ENCODE measurements around the gene ZNF587. TPM values are rescaled to one million over a fixed set of nuclear protein-coding genes. Genes with fewer than 3 reads are reported as not detected.
A peak's percentile ranks its signal among the peaks of the same experiment; 100 is the strongest.

ZNF587 gene
- total RNA-seq, 1 donor from 2014 or later, result 30.8 TPM

GRCh38 chr19:57814505-57815246, 35.0 kb upstream of the ZNF587 start, which contains the start of gene ZNF552:
Gene ZNF552, minus strand, starts transcription at chr19:57814913. Its CDS starts 170 bp downstream, at chr19:57814743.
- Mint-ChIP-seq H3K27me3 (ENCODE audit: low read depth) (no peaks in the 10 kb centered on the region), H3K27ac (ENCODE audit: unreplicated experiment) (peak within 1 kb of the TSS; percentile 87), H3K4me1 (ENCODE audit: low read depth) (peaks cover 29% of the 10 kb centered on the region), H3K36me3 (ENCODE audit: low read depth) (peaks cover 5% of the 10 kb centered on the region), H3K9me3 (ENCODE audit: low read depth) (no peaks in the 10 kb centered on the region), H3K4me3 (ENCODE audit: unreplicated experiment) (peak within 1 kb of the TSS; percentile 94)
- DNase-seq (ENCODE audit: low spot score), result no peak
- no peak for TF ChIP-seq CTCF (IDR thresholded peaks at IDR 0.05)

GRCh38 chr19:57815247-57816075, 34.2 kb upstream of the ZNF587 start:
- H3K9me3 Mint-ChIP-seq (ENCODE audit: low read depth), result no peaks in the 10 kb centered on the region
- peak overlapping the region; percentile 94 for H3K4me3 Mint-ChIP-seq (ENCODE audit: unreplicated experiment)
- peak overlapping the region; percentile 87 for H3K27ac Mint-ChIP-seq (ENCODE audit: unreplicated experiment)
- peaks cover 36% of the 10 kb centered on the region for H3K4me1 Mint-ChIP-seq (ENCODE audit: low read depth)
- no peaks in the 10 kb centered on the region for H3K27me3 Mint-ChIP-seq (ENCODE audit: low read depth)
- DNase-seq (ENCODE audit: low spot score), result no peak
- peaks cover 3% of the 10 kb centered on the region for H3K36me3 Mint-ChIP-seq (ENCODE audit: low read depth)
- no peak for TF ChIP-seq CTCF (IDR thresholded peaks at IDR 0.05)

DNA sequence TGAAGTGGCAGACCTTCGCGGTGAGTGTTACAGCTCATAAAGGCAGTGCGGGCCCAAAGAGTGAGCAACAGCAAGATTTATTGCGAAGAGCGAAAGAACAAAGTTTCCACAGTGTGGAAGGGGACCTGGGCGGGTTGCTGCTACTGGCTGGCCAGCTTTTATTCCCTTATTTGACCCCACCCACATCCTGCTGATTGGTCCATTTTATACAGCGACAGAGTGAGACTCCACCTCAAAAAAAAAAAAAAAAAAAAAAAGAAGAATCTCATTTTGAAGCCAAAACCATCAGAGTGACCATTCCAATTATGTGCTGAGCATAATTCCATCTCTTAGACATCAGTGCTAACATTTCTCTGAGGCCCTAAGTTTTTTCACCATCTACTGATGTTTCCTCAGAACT, 33.0 kb upstream of the ZNF587 start:
- Mint-ChIP-seq H3K27ac (ENCODE audit: unreplicated experiment) (no peak overlapping the region), H3K27me3 (ENCODE audit: low read depth) (no peaks in the 10 kb centered on the region), H3K36me3 (ENCODE audit: low read depth) (peaks cover 6% of the 10 kb centered on the region), H3K9me3 (ENCODE audit: low read depth) (no peaks in the 10 kb centered on the region), H3K4me1 (ENCODE audit: low read depth) (peaks cover 44% of the 10 kb centered on the region), H3K4me3 (ENCODE audit: unreplicated experiment) (no peak overlapping the region)
- TF ChIP-seq CTCF (IDR thresholded peaks at IDR 0.05), result no peak
- DNase-seq (ENCODE audit: low spot score), result no peak

DNA sequence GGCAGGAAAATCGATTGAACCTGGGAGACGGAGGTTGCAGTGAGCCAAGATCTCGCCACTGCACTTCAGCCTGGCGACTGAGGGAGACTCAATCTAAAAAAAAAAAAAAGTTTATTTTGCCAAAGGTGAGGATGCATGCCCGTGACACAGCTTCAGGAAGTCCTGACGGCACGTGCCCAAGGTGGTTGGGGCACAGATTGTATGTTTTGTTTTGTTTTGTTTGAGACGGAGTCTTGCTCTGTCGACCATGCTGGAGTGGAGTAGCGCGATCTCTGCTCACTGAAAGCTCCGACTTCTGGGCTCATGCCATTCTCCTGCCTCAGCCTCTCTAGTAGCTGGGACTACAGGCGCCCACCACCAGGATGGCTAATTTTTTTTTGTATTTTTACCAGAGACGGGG, 31.7 kb upstream of the ZNF587 start:
- Mint-ChIP-seq H3K36me3 (ENCODE audit: low read depth) (peaks cover 6% of the 10 kb centered on the region), H3K4me3 (ENCODE audit: unreplicated experiment) (no peak overlapping the region), H3K27me3 (ENCODE audit: low read depth) (no peaks in the 10 kb centered on the region), H3K9me3 (ENCODE audit: low read depth) (no peaks in the 10 kb centered on the region), H3K4me1 (ENCODE audit: low read depth) (peaks cover 46% of the 10 kb centered on the region), H3K27ac (ENCODE audit: unreplicated experiment) (no peak overlapping the region)
- no peak for DNase-seq (ENCODE audit: low spot score)
- TF ChIP-seq CTCF (IDR thresholded peaks at IDR 0.05), result no peak

GRCh38 chr19:57818378-57818777, 31.3 kb upstream of the ZNF587 start:
- H3K27ac Mint-ChIP-seq (ENCODE audit: unreplicated experiment), result peak overlapping the region; percentile 96
- H3K4me3 Mint-ChIP-seq (ENCODE audit: unreplicated experiment), result peak overlapping the region; percentile 23
- TF ChIP-seq CTCF (IDR thresholded peaks at IDR 0.05), result no peak
- peaks cover 45% of the 10 kb centered on the region for H3K4me1 Mint-ChIP-seq (ENCODE audit: low read depth)
- no peaks in the 10 kb centered on the region for H3K9me3 Mint-ChIP-seq (ENCODE audit: low read depth)
- no peak for DNase-seq (ENCODE audit: low spot score)
- H3K27me3 Mint-ChIP-seq (ENCODE audit: low read depth), result no peaks in the 10 kb centered on the region
- H3K36me3 Mint-ChIP-seq (ENCODE audit: low read depth), result peaks cover 6% of the 10 kb centered on the region
